Activated CD4-positive, CD25-positive, alpha-beta regulatory T cell treated with anti-CD3 and anti-CD28 coated beads, Interleukin-2, amount 50 U/mL, for 24 hours (primary cell): Measurements from ENCODE around the gene MED12L.

Source experiments
- ATAC-seq, 2 donors: fragments of 150-1000 bp; cut with Tn5 transposase; one replicate each; pipeline ENCODE4 v1.10.0; 2021; ENCODE audit warnings: mild to moderate bottlenecking in 1 of 2, moderate library complexity in 1 of 2

The MED12L gene

DNA sequence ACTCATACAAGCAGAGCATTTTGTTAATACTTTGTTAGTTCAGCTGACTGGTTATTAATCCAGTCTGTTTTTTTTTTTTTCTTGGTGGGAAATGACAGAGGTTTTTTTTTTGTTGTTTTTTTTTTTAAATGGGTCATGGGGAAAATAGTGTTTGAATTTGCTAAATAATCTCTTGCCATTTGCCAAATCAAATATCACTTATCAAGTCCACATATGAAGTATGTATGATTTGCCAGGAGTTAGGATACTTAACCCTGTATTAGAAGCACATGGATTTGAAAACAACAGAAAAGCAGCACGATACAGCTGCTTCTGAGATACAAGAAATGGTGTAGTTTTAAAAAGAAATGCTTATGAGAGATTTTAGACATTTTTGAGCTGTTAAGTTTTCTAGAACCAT, 171.3 kb downstream of the MED12L start:
- no peak for ATAC-seq

GRCh38 chr3:151259664-151260063, 174.2 kb downstream of the MED12L start:
- ATAC-seq, result no peak

DNA sequence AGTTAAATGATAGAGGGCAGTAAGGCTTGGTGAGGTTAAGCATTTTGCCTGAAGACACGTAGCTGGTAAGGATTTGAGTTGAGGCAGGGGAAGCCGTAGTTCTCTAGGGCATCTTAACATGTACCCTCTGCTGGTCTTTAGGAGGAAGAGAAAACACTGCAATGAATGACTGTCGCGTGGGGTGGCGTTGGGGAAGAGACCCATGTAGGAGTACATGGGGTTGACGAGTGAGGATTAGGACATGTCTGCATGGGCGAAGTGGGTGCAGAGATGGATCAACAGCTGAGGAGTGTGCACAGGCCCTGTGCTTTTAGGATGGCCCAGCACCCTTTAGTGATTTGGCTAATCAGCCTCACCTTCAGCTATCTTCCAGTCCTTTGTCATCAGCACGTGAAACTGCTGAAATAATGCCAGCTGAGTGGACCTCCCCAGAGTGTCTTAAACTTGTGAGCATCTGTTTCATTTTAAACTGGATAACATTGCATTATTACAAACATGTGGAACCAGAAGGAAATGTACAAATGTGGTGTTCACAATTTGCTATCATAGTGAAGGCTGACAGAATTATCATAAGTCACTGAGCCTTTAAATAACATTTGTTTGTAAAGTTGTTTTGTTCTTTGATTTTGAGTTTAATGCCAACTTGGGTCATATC, 177.5 kb downstream of the MED12L start:
- ATAC-seq, result no peak

GRCh38 chr3:151264605-151265004, 179.1 kb downstream of the MED12L start:
- ATAC-seq, result no peak

DNA sequence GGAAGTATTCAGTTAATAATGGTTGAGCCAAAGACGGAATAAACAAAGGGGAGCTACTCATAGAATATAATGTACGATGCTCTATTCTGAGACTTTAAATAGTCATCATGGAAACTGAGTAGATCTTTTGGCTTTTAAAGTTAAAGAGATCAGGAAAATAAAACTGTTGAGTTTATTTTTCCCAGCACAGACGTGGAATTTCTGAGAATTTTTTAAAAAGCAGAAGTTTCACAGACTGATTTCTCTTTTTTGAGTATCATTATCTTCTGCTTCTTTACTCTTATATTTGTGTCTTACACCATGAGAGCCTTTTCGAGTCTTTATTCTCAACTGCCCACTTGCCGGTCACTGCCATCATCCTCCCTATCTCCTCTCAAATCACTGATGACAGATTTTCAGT, 179.7 kb downstream of the MED12L start:
- no peak for ATAC-seq

DNA sequence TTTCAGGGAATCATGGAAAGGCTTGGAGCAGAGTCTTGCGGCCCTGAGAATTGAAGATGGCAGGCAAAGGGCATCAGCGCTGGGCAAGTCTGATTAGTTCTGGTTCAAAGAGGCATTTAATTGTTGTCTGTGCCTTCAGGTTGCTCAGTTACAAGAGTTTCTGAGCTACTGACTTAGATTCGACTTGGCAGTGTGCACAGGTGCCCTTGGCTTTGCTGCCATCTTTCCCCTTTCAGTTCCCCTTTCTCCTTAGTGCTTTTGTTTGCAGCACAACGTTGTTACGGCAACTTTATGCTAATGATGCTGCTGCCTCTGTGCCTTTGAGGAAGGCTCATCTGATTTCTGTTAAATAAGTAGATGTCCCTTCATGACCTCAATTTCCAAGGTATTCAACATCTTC, 180.4 kb downstream of the MED12L start:
- ATAC-seq, result peak in 1 of 2 donors; percentile 54

DNA sequence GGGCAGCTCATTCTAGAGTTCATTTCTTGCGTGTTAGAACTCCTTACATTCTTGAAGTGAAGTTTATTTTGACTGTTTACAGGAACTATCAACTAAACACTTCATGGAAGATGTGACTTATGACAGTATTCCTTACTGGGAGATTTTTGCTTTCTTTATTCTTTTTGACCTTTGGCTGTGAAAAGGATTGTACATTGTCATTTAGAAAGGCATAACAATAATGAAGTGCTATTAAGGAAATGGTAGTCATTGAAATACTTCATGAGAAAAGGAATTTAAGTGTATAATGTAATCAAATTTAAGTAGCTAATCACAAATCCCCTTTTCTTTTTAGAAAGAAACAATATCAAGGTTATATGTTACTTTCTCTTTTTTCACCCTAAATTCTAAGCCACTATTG, 181.6 kb downstream of the MED12L start:
- ATAC-seq, result no peak

DNA sequence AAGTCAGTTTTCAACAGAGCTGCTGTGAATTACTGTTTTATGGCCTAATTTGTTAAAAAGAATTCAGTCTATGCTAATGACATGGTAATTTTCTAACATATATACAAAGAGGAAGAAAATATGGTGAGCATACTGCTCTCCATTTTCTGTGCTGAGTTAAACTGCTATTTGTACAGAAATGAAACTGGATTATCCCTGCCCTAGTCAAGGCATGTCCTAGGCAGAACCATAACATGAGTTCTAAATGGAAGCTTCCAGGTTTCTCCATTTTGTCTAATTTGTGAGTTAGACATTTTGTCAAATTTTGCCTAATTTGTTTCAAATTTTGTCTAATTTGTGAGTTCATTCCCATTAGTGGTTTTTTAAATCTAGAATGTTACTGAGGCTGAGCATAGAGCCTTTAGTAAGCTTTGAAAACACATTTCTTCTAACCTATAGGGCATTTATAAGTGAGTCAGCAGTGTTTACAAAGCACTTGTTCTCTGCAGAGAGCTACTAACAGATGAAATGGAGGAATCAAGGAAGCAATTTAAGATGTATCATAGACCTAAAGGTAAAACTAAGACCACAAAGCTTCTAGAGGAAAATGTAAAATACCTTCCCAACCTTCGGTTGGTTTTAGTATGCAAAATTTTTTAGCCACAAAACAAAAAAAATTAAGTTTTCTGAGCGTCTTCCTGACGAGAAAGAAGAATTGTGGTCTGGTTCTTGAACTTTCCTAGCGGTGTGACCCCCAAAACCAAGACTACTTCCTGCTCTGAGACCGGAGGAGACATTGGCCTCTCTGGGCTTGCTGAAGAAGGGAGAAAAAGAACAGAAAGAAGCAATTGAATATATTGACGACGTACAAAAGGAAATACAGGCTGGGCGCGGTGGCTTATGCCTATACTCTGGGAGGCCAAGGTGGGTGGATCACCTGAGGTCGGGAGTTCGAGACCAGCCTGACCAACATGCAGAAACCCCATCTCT, 183.1 kb downstream of the MED12L start:
- peak; percentile 32 to 46 for ATAC-seq

DNA sequence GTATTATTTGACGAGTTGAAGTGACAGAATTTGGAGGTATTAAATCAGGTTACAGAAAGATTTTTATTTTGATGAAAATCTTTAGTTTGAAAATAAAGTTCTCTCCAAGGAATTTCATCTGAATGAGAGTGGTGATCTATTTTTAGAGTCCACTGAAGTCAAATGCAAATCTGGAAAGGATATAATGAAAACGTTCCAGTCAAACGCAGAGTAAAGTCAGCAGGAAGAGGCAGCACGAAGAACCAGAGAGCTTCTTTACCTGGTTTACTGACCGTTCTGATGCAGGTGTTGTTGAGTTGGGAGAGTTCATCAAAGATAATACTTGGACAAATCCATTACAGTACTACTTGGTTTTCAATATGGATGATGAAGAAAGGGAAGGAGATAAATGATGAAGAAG, 184.2 kb downstream of the MED12L start:
- ATAC-seq, result no peak

DNA sequence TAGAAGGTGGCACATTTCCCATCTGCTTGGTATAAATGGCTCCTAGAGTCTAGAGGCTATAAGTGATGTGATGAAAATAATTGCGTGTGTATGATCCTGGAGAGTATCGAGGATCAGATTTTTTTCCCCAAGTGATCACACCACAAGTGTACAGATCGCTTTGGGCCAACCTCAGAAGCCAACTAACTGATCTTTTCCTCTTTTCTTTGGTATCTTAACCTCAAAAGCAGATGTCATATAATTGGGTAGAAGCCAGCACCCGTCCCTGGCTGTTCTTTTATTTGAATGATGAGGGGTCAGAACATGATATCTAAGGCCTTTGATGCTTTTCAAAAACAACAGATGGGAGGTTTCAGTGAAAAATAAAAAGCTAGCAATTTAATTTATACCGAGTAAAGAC, 189.6 kb downstream of the MED12L start:
- no peak for ATAC-seq

DNA sequence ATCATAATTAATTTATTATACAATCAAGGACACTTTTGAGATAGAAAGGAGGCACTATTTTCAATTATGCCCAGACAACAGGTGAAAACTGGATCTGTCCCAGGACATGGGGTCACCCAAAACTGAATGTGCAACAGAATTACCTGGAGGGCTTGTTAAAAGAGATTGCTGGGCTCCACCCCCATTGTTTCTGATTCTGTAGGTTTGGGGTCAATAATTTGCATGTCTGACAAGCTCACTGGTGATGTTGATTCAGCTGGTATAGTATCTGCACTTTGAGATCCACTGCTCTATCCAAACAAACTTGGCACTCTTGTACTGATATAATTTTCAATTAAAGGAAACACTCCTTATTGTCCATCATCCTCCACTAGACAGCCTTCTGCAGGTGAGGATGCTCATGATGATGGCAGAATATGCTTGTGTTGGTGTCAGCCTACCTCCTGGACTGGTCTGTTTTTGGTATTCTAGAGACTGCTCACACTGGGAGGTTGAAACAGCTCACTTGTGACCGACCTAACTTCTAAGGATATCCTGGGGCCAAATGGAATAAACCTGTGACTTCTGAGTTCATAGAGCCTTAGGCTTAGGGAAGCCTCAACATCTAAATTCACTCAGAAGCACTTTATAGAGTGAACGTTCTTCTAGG, 190.7 kb downstream of the MED12L start:
- ATAC-seq, result peak in 1 of 2 donors; percentile 27

DNA sequence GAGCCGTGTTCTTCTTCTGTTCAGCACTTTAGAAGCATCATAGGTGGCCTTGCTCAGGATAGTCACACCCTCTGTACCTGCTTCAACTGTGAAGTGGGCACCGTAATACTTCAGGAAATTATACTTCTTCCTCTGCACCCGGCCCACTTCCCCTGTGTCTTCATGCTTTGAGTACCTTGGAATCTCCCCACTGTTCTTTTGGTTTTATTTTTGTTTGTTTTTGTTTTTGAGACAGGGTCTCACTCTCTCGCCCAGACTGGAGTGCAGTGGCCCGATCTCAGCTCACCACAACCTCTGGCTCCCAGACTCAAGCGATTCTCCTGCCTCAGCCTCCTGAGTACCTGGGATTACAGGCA, 191.2 kb downstream of the MED12L start:
- peak; percentile 50 to 58 for ATAC-seq

DNA sequence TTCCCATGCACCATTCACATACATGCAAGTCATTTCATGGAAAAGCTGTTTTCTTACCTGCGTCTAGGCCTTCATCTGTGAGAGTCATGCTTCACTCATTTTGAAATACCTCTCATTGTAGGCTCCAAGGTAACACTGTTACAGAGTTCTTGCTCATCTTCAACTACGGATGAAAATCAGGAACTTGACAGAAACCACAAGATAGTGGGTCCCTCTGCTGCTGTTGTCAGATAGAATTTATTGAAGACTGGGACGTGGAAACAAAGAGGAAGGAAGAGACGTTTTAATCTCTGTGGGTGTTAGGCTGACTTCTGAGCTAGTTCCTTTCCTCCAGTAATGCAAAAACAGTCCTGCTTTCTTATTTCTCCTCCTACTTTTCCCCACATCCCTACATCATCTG, 192.8 kb downstream of the MED12L start, which contains the start of gene P2RY14:
Gene P2RY14, minus strand, starts transcription at position 313 of the 400 bp plus-strand sequence. CDS start 64,226 bp downstream, outside the sequence.
- ATAC-seq, result peak; percentile 18 to 37

DNA sequence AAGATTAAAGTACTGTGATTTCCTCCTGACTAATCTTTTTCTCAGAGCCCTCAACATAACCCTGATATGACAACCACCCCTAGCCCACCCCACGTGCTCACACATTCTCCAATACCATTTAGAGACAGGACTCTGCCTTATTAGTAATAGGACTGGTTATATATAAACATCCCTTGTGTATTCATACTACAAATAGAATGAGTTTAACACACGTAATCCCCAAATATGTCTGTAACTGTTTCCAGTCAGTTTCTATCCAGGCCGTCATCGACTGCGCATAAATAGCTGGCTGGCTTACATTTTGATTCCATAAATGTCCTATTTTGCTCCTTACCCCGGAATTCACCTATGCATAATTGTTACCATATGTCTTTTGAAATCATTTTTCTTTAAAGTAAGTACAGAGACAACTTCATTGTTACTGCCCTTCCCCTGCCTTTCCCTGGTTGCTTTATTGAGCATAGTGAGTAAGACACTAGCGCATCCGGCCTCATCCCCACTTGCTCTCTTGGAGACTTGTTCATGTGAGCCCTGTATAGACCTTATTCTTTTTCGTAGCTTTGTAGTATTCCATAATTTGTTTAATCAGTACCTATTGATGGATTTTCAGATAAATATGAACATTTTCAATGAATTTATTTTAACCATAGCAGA, 196.3 kb downstream of the MED12L start:
- ATAC-seq, result no peak

DNA sequence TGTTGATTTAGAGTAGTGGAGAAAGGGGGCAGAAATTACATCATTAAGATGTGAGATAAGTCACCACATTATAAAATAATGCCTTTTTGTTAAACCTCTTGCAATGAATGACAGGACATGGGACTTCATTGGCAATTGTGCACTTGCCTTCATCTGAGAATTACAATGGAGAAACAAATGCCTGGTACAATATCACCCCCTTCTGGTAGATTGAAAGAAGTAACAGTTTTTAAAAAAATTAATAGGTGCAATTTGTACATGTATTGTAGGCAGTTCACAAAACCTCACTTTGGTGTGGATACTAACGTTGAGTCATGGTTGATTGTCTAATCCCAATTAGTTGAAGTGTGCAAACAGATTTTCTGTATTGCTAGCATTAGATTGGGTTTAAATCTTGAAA, 197.5 kb downstream of the MED12L start:
- peak; percentile 39 to 49 for ATAC-seq

DNA sequence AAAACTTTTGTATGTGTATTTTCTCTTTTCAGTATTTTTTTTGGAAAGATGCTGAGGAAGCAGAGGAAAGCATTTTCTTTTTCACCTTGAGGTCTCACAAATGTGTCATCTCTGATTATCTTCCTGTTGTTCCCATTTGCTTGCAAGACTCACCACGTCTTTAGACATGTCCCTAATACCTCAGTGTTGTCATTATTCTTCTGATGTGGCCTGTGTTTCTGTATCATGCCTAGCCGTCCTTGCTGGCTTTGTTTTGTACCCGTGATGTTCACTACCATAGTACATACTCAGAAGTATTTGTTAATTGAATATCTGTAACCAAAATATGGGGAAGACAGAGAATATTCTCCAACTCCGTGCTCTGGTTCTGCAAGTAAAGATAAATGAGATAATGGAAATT, 197.9 kb downstream of the MED12L start:
- no peak for ATAC-seq

DNA sequence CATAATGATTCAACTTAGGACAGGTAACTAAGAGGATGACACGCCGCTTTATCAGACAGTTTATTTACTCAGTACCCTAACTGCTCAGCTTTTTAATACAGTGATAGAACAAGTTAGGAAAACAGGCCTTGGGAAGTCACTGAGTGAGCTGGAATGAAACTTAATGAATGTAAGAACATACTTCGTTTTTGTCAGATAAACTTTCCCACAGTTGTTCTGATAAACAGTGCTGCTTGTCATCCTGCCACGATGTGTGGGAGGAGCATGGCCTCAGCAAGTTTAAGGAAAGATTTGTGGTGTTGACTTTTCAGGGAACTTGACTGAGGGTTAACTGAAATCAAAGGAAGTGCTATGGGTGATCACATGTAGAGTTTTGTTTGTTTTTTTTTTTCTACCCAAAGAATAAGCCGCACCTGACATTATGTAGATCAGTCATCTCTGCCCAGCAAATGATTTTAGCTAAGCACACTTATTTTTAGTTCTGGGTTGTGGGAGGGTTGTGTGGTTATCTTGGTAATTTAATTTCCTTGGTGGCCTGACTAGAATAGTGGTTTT, 198.5 kb downstream of the MED12L start:
- peak; percentile 26 to 56 for ATAC-seq

DNA sequence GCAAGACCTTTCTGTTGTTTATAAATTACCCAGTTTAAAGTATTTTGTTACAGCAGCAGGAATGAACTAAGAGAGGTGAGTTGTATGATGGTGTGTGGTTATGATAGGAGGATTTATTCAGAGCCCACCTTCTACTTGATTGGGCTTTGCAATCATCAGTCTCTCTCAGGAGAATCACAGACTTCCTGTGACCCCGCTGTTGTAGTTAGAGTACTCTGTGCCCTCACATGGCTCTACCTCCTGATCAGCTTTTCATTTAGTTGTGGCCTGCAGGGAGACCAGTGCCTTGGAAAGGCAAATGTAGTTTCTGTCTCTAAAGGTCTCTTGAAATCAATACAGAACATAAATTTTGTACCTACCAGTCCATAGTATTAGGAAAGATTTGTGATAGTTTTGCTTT, 200.5 kb downstream of the MED12L start:
- ATAC-seq, result no peak

DNA sequence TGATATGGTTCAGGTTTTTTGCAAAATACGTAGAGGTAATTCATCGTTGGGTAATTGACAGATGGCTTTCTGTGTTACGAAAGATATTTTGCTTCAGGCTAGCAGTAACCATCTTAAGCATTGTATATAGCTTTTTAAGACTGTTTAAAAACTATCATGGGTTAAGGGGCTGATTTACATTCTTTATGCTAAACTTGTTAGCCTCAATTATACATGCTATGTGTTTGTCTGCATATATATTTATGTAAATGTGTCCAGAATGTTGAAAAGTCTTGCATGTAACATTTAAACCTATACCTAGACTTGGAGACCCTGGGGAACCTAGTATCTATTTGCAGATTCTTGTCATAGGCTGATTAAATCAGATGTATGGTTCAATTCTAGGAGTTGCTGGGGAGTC, 204.0 kb downstream of the MED12L start:
- ATAC-seq, result no peak

DNA sequence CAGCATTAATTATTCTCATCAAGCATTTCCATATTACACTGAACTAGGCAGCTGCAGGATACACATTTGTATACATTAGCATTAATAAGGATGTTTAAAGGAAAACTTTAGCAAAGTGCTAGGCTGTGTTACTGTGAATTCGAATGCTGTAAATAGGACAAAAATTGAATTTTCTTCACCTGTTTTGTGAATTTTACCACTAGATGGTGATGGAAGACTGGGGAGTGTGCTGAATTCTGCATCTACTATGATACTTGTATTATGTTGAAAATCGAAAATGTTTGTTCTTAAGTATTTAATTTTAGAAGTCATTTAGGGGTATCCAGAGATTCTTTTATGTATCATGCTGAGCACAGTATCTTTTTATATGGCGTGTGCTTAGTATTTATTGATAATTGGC, 205.2 kb downstream of the MED12L start:
- no peak for ATAC-seq

DNA sequence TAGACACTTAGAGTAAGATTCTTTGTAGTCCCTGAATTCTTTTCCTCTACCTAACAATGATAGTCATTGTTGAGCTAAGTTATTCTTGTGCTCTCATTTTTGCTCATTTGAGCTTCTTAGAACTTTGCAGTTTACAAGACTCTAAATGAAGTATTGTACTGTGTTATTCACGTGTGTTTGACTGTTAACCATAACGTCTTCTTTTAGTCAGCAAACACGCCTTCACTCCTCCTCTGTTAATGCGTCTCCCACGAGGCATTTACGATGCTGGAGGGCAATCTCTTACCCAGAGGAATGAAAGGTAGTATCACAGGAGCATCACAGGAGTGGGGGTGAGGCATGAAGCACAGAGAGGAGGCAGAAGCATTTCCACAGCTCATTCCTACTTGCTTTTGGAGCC, 207.7 kb downstream of the MED12L start:
- ATAC-seq, result no peak

DNA sequence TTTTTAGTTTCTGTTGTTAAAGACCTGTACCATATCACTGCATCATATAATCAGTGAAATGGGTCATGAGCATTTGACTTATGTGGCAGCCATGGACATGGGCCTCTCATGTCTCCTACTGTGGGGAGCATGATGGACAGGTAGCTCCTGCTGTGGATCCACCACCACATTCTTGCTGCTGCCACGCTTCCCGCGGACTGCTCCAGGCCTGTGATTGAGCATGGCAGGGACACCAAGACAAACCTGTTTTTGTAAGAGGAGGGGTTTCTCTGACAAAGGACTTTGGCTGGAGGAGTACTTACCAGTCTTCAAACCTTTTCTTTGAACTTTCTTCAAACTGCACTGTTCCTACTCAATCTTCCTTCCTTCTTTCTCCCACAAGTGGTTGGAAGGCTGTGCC, 210.8 kb downstream of the MED12L start:
- ATAC-seq, result no peak

- no peak for ATAC-seq
Observed at GRCh38 chr3:151297429-151297828, 212.0 kb downstream of the MED12L start.
